OCI-LY1 (cell line): ENCODE measurements around the gene PPP2R3C.
"Not testable (repeated sequence)": the region's sequence is repeated elsewhere in the genome, so short reads cannot be mapped to it uniquely, and the experiment has no call there.

Experiments
- H2AFZ ChIP-seq: fragments of 200-600 bp; sonication (generic), shearing (Covaris generic); 2 replicates; pipeline ENCODE4 v1.6.0; 2014; ENCODE audit warnings: antibody characterized with exemption, mild to moderate bottlenecking, low read length
- H3F3A ChIP-seq: fragments of 200-600 bp; sonication (generic), shearing (Covaris generic); 2 replicates; pipeline ENCODE4 v1.6.0; 2014; ENCODE audit warnings: mild to moderate bottlenecking, antibody characterized with exemption, low read length, moderate library complexity; ENCODE audit not compliant: insufficient read depth
- H3K27ac ChIP-seq: fragments of 200-600 bp; sonication (generic); 2 replicates; pipeline ENCODE4 v1.5.1; 2014; ENCODE audit warnings: low read length, mixed run types, mild to moderate bottlenecking, low read depth; ENCODE audit not compliant: poor library complexity, severe bottlenecking
- H3K27me3 ChIP-seq: fragments of 200-600 bp; sonication (generic); 2 replicates; pipeline ENCODE4 v1.6.0; 2014; ENCODE audit warnings: antibody characterized with exemption, mild to moderate bottlenecking, low read length, moderate library complexity; ENCODE audit not compliant: insufficient read depth
- H3K36me3 ChIP-seq: fragments of 200-600 bp; sonication (generic); 2 replicates; pipeline ENCODE4 v1.6.1; 2014; ENCODE audit warnings: mild to moderate bottlenecking, antibody characterized with exemption, low read length, moderate library complexity, mixed read lengths; ENCODE audit not compliant: insufficient read depth
- H3K4me1 ChIP-seq: fragments of 200-600 bp; sonication (generic); 2 replicates; pipeline ENCODE4 v1.5.1; 2014; ENCODE audit warnings: mild to moderate bottlenecking, low read length, moderate library complexity; ENCODE audit not compliant: insufficient read depth, severe bottlenecking
- H3K4me2 ChIP-seq: fragments of 200-600 bp; sonication (generic), shearing (Covaris generic); 2 replicates; pipeline ENCODE4 v1.6.1; 2014; ENCODE audit warnings: low read length
- H3K4me3 ChIP-seq: fragments of 200-600 bp; sonication (generic); 2 replicates; pipeline ENCODE4 v1.5.1; 2014; ENCODE audit warnings: low read length, low read depth, mild to moderate bottlenecking, mixed read lengths; ENCODE audit not compliant: poor library complexity, severe bottlenecking
- H3K79me2 ChIP-seq: fragments of 200-600 bp; shearing (Covaris generic); 2 replicates; pipeline ENCODE4 v1.6.1; 2016; ENCODE audit warnings: mixed run types, low read length, mixed read lengths; ENCODE audit not compliant: insufficient read depth
- H3K9ac ChIP-seq: fragments of 200-600 bp; sonication (generic), shearing (Covaris generic); 2 replicates; pipeline ENCODE4 v1.6.1; 2014; ENCODE audit warnings: mild to moderate bottlenecking, low read length, mixed read lengths
- H3K9me2 ChIP-seq: fragments of 200-600 bp; sonication (generic), shearing (Covaris generic); 2 replicates; pipeline ENCODE4 v1.6.1; 2014; ENCODE audit warnings: low read depth, mild to moderate bottlenecking, low read length, mixed read lengths
- H3K9me3 ChIP-seq: fragments of 200-600 bp; shearing (Covaris generic); 2 replicates; pipeline ENCODE4 v1.6.1; 2014; ENCODE audit warnings: low read length, mixed read lengths
- H4K20me1 ChIP-seq: fragments of 200-600 bp; sonication (generic), shearing (Covaris generic); 2 replicates; pipeline ENCODE4 v1.6.0; 2016; ENCODE audit warnings: mild to moderate bottlenecking, low read length; ENCODE audit not compliant: insufficient read depth
- EZH2 ChIP-seq: fragments of 200-600 bp; sonication (generic), shearing (Covaris generic); IDR thresholded peaks from 2 replicates; pipeline ENCODE4 v1.8.0; 2017; ENCODE audit warnings: borderline replicate concordance, mixed run types, mild to moderate bottlenecking, antibody characterized with exemption, low read length, moderate library complexity, mixed read lengths
- TF ChIP-seq, protein P1 (sequence below): fragments of 200-600 bp; sonication (generic), shearing (Covaris generic); IDR thresholded peaks from 2 replicates; pipeline ENCODE4 v1.5.1; 2017; ENCODE audit warnings: mild to moderate bottlenecking, antibody characterized with exemption, low read length, moderate library complexity, mixed read lengths

The PPP2R3C gene

DNA sequence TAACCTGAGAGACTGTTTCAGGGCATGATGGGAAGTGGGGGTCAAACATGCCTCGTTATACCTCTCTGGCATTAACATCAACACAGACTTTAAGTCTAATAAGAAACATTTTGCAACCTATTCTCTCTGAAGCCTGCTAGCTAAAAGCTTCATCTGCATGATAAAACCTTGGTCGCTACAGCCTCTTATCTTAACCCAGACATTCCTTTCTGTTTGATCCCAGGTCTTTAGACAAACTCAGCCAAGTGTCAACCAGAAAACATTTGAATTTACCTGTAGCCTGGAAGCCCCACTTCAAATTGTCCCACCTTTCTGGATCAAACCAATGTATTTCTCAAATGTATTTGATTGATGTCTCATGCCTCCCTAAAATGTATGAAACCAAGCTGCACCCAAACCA, 9.1 kb downstream of the PPP2R3C start:
- Histone ChIP-seq H3K9ac (no peak overlapping the region), H3K9me3 (peaks cover 3% of the 10 kb centered on the region; the same call in 1 of the 2 replicates), H3K79me2 (no peaks in the 10 kb centered on the region), H3F3A (no peaks in the 10 kb centered on the region), H4K20me1 (no peaks in the 10 kb centered on the region), H3K27me3 (no peaks in the 10 kb centered on the region), H3K9me2 (no peaks in the 10 kb centered on the region), H3K36me3 (peaks cover 83% of the 10 kb centered on the region), H3K4me2 (no peak overlapping the region), H3K27ac (no peak overlapping the region), H2AFZ (no peak overlapping the region), H3K4me3 (no peak overlapping the region), H3K4me1 (no peaks in the 10 kb centered on the region)
- TF ChIP-seq, protein P1, sequence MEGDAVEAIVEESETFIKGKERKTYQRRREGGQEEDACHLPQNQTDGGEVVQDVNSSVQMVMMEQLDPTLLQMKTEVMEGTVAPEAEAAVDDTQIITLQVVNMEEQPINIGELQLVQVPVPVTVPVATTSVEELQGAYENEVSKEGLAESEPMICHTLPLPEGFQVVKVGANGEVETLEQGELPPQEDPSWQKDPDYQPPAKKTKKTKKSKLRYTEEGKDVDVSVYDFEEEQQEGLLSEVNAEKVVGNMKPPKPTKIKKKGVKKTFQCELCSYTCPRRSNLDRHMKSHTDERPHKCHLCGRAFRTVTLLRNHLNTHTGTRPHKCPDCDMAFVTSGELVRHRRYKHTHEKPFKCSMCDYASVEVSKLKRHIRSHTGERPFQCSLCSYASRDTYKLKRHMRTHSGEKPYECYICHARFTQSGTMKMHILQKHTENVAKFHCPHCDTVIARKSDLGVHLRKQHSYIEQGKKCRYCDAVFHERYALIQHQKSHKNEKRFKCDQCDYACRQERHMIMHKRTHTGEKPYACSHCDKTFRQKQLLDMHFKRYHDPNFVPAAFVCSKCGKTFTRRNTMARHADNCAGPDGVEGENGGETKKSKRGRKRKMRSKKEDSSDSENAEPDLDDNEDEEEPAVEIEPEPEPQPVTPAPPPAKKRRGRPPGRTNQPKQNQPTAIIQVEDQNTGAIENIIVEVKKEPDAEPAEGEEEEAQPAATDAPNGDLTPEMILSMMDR: no peak
- no peak for TF ChIP-seq EZH2

DNA sequence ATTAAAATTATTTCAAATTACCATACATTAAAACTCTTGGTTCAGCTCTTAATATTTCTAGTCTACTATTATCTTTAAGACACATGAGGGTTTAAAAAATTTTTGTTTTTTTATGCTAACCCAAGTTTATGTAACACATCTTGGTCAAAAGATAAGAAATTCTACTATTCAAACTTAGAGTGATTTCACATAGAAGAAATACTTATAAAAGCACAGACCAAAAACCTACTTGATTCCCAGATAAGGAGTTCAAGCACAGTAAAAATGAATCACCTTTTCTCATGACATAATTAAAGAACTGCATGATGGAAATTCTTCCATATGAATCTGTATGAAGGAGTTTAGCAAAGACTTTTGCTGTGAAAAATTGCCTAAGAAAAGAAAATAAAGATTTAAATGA, 13.9 kb downstream of the PPP2R3C start:
- Histone ChIP-seq H3K9me3 (peaks cover under 1% of the 10 kb centered on the region; the same call in 1 of the 2 replicates), H3K36me3 (peaks cover 87% of the 10 kb centered on the region), H2AFZ (no peak overlapping the region), H3K4me3 (no peak overlapping the region), H3K79me2 (no peaks in the 10 kb centered on the region), H3K4me2 (no peak overlapping the region), H3K9ac (no peak overlapping the region), H3K4me1 (no peaks in the 10 kb centered on the region), H3K9me2 (no peaks in the 10 kb centered on the region), H3K27me3 (no peaks in the 10 kb centered on the region), H4K20me1 (no peaks in the 10 kb centered on the region), H3K27ac (no peak overlapping the region), H3F3A (no peaks in the 10 kb centered on the region)
- TF ChIP-seq EZH2: no peak
- TF ChIP-seq, protein P1: no peak

DNA sequence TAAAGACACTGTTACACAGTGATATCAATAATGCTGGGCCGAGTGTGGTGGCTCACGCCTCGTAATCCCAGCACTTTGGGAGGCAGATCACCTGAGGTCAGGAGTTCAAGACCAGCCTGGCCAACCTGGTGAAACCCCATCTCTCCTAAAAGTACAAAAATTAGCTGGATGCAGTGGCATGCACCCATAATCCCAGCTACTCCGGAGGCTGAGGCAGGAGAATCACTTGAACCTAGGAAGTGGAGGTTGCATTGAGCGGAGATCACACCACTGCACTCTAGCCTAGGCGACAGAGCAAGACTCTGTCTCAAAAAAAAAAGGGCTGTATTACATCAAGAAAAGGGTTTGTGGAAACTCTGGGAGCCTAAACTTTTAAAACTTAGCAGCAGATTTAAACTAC, 27.1 kb downstream of the PPP2R3C start:
- not testable (repeated sequence) for H3K9me2 ChIP-seq, H3K4me2 ChIP-seq, H3K27ac ChIP-seq, H3K27me3 ChIP-seq, H3K9ac ChIP-seq, H4K20me1 ChIP-seq, H2AFZ ChIP-seq, H3K79me2 ChIP-seq, H3K4me1 ChIP-seq, H3F3A ChIP-seq, H3K4me3 ChIP-seq, H3K9me3 ChIP-seq
- peaks cover 95% of the 10 kb centered on the region for H3K36me3 ChIP-seq

DNA sequence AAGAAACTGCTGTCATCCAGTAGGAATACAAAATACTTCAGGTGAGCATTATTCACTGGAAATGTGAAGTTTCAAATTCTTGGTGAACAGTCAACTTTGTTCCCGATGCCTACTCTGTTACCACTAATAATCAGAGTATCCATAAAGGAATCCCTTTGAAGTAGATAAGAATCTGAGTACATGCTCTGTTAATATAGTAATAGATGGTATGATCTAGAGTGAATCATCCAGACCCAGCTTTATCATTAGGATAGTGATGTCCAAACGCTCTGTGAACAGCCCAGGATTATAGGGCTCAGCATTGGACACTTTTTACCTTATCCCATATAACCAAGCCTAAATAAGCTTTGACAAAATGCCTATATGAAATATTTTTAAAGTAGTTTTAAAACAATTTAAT, 33.3 kb downstream of the PPP2R3C start:
- TF ChIP-seq EZH2: no peak
- TF ChIP-seq, protein P1: no peak
- peaks cover 88% of the 10 kb centered on the region for H3K36me3 ChIP-seq
- no peaks in the 10 kb centered on the region for H3K79me2 ChIP-seq
- no peaks in the 10 kb centered on the region for H3K9me3 ChIP-seq
- H3K4me2 ChIP-seq: no peak overlapping the region
- H3K4me1 ChIP-seq: no peaks in the 10 kb centered on the region
- no peak overlapping the region for H3K9ac ChIP-seq
- no peak overlapping the region for H3K4me3 ChIP-seq
- no peak overlapping the region for H2AFZ ChIP-seq
- no peak overlapping the region for H3K27ac ChIP-seq
- no peaks in the 10 kb centered on the region for H4K20me1 ChIP-seq
- H3F3A ChIP-seq: no peaks in the 10 kb centered on the region
- no peaks in the 10 kb centered on the region for H3K9me2 ChIP-seq
- no peaks in the 10 kb centered on the region for H3K27me3 ChIP-seq
